GM10248 (cell line): ENCODE measurements around the gene SLC39A10.

Experiments
- CTCF ChIA-PET: fragments of 300-600 bp; sonication (Branson Sonifier 250); formaldehyde crosslinking; extraction: SDS; loops from one replicate; lab custom pipeline; 2021; ENCODE audit warnings: antibody characterized with exemption; lab: Yijun Ruan, JAX
- POLR2A ChIA-PET: fragments of 350-650 bp; sonication (Branson Sonifier 250); formaldehyde crosslinking; extraction: SDS; loops from one replicate; lab custom pipeline; 2020; ENCODE audit warnings: antibody characterized with exemption; lab: Yijun Ruan, JAX
- DNase-seq: peaks from one replicate; pipeline ENCODE4 v3.0.0; 2012; ENCODE audit errors: extremely low spot score
- TF ChIP-seq, protein P1 (sequence below): IDR thresholded peaks from 2 replicates; pipeline ENCODE4 v1.5.1; 2012; ENCODE audit warnings: mild to moderate bottlenecking, low read depth; ENCODE audit errors: extremely low read depth, missing control alignments, control extremely low read depth

The SLC39A10 gene

DNA sequence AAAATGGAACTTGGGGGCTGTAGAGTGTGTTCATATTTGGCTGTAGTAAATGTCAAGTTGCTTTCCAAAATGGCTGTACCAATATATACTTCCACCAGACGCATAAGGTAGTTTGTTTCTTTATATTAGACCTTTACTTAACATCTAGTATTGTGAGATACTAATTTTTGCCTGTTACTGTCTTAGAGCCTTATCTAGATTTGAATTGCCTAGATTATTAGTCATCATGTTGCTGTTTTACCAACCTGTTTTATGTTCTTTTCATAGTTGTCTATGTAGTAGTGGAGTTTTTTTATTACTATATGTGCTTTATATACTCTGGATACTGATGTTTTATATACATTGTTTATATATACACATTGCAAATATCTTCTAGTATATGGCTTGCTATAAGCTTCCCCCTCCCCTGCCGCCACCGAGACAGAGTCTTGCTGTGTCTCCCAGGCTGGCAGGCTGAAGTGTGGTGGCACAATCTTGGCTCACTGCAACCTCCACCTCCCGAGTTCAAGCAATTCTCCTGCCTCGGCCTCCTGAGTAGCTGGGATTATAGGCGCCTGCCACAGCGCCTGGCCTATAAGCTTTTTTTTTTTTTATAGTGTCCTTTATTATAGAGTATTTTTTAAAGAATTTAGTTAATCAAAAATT lies 18.9 kb downstream of the SLC39A10 start:
- DNase-seq, result no peak
- ChIA-PET CTCF (interaction anchor here (0.6 kb wide), 1 partner anchor 11 kb away, joined by 3 read pairs; no protein-coding TSS in a partner anchor), POLR2A (no interaction called here)
- TF ChIP-seq, protein P1, sequence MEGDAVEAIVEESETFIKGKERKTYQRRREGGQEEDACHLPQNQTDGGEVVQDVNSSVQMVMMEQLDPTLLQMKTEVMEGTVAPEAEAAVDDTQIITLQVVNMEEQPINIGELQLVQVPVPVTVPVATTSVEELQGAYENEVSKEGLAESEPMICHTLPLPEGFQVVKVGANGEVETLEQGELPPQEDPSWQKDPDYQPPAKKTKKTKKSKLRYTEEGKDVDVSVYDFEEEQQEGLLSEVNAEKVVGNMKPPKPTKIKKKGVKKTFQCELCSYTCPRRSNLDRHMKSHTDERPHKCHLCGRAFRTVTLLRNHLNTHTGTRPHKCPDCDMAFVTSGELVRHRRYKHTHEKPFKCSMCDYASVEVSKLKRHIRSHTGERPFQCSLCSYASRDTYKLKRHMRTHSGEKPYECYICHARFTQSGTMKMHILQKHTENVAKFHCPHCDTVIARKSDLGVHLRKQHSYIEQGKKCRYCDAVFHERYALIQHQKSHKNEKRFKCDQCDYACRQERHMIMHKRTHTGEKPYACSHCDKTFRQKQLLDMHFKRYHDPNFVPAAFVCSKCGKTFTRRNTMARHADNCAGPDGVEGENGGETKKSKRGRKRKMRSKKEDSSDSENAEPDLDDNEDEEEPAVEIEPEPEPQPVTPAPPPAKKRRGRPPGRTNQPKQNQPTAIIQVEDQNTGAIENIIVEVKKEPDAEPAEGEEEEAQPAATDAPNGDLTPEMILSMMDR, result no peak

DNA sequence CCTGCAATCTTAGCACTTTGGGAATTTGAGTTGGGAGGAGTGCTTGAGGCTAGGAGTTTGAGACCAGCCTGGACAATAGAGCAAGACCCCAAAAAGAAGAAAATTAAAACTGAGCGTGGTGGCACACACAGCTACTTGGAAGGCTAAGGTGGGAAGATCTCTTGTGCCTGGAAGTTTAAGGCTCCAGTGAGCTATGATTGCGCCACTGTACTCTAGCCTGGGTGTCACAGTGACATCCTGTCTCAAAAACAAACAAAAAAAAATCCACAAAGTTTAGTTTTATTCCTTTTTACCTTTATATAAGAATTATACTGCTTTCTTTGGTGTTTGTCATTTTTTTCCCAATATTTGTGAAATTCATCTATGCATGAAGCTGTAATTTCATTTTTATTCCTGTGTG lies 20.3 kb downstream of the SLC39A10 start:
- ChIA-PET POLR2A (no interaction called here), CTCF (interaction anchor here (1.2 kb wide), 1 partner anchor 17 kb away, joined by 3 read pairs; no protein-coding TSS in a partner anchor)
- TF ChIP-seq, protein P1, result no peak
- DNase-seq, result no peak

DNA sequence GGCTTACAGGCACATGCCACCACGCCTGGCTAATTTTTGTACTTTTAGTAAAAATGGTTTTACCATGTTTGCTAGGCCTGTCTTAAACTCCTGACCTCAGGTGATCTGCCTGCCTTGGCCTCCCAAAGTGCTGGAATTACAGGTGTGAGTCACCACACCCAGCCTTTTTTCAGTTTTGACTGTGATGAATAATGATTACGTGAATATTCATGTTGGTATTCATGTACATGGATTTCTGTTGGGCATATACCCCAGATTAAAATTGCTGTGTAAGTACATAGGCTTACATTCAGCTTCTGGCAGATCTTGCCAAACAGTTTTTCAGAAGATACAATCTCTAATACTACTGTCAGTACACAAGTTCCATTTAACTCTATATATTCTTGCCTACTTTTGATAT lies 20.9 kb downstream of the SLC39A10 start:
- POLR2A ChIA-PET, result no interaction called here
- CTCF ChIA-PET, result no interaction called here

DNA sequence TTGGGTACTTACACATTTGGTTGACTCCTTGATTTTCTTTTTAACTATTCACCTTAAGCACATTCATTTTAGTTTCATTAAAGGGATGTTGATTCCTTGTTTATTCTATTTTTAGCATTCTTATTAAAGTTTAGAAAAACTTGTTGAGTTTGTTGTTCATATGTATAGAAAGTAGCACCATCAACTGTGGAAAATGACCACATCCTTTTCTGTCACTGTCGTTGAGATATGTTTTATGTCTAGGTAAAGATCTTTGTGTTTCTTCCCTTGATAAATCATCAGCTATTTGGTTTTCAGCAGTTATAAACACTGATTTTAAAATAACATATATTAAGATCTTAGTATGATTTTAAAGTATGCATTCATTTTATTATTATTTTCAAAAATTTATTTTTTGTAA lies 25.1 kb downstream of the SLC39A10 start:
- CTCF ChIA-PET, result interaction anchor here (1.5 kb wide), 1 partner anchor 21 kb away, joined by 6 read pairs; no protein-coding TSS in a partner anchor
- POLR2A ChIA-PET, result no interaction called here
- DNase-seq, result no peak
- TF ChIP-seq, protein P1, result no peak

More for the DNA sequence above, 20.9 kb downstream of the SLC39A10 start:
- DNase-seq, result no peak
- TF ChIP-seq, protein P1, result no peak

DNA sequence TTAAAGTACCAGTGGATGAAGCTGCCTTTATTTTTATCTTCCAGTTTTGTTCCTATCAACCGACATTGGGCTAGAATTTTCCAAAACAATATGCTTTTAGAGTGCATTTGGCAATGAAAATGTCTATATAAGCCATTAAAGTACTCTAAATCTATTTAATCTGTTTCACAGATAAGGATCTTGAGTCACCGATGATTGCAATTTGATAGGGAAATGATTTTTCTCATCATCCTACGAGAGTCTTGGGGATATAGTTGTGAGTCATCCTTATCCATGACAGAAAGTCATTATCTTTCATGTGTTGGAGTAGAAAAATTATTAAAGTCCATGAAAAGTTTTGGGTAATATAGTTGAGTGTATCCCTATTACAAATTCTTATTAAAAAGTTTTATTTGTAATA lies 26.1 kb downstream of the SLC39A10 start:
- no peak for DNase-seq
- TF ChIP-seq, protein P1, result no peak
- CTCF ChIA-PET, result no interaction called here
- POLR2A ChIA-PET, result no interaction called here

DNA sequence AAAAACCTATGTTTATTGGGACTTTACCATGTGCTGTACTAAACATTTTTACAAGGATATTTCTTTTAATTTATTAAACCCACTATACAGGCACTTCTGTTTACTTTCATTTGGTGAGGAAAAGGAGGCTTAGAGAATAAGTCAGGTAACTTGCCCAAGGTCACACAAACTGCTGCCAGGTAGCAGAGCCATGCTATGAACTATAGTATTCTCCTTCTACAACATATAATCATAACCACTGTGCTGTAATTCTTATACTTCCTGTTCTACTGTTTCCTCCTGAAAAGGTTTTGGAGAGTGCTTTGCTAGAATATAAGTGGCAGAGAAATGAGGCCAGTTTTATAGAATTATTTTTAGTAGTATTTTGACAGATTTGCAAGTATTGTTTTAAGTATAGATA lies 29.5 kb downstream of the SLC39A10 start:
- ChIA-PET CTCF (interaction anchor here (1.1 kb wide), 2 partner anchors 17 to 382 kb away, joined by 3 read pairs; partner anchors contain the start of gene DNAH7), POLR2A (no interaction called here)
- TF ChIP-seq, protein P1, result no peak
- no peak for DNase-seq
